GM21528 (cell line): ENCODE results near the gene NCOA1.
"Not testable (repeated sequence)": the region's sequence is repeated elsewhere in the genome, so short reads cannot be mapped to it uniquely, and the experiment has no call there.

Source experiments
- ATAC-seq: cut with Tn5 transposase; IDR thresholded peaks from one replicate; pipeline ENCODE4 v1.9.1; 2021; ENCODE audit warnings: mild to moderate bottlenecking, moderate library complexity; ENCODE audit not compliant: unreplicated experiment, low FRiP score

Gene NCOA1

GRCh38 chr2:24531610-24532009, 40.6 kb downstream of the NCOA1 start:
- ATAC-seq, result not testable (repeated sequence)

GRCh38 chr2:24532057-24532456, 41.0 kb downstream of the NCOA1 start:
- ATAC-seq, result not testable (repeated sequence)

GRCh38 chr2:24533574-24533973, 42.5 kb downstream of the NCOA1 start:
- not testable (repeated sequence) for ATAC-seq

GRCh38 chr2:24538720-24539119, 47.7 kb downstream of the NCOA1 start:
- ATAC-seq, result no peak

GRCh38 chr2:24539258-24539657, 48.2 kb downstream of the NCOA1 start:
- no peak for ATAC-seq

GRCh38 chr2:24540011-24540477, 49.0 kb downstream of the NCOA1 start:
- ATAC-seq, result no peak

- ATAC-seq, result no peak
Measured at GRCh38 chr2:24541621-24542020, 50.6 kb downstream of the NCOA1 start.

GRCh38 chr2:24542269-24542872, 51.3 kb downstream of the NCOA1 start:
- ATAC-seq, result no peak

GRCh38 chr2:24543252-24543651, 52.2 kb downstream of the NCOA1 start:
- ATAC-seq, result no peak

GRCh38 chr2:24544456-24545115, 53.5 kb downstream of the NCOA1 start:
- no peak for ATAC-seq

- no peak for ATAC-seq
Measured at GRCh38 chr2:24546669-24547068, 55.6 kb downstream of the NCOA1 start.

GRCh38 chr2:24548058-24548457, 57.0 kb downstream of the NCOA1 start:
- no peak for ATAC-seq

GRCh38 chr2:24550301-24550700, 59.2 kb downstream of the NCOA1 start:
- ATAC-seq, result not testable (repeated sequence)

GRCh38 chr2:24551016-24551415, 60.0 kb downstream of the NCOA1 start:
- ATAC-seq, result no peak

GRCh38 chr2:24552836-24553235, 61.8 kb downstream of the NCOA1 start:
- no peak for ATAC-seq

- no peak for ATAC-seq
Measured at GRCh38 chr2:24558781-24559472, 67.9 kb downstream of the NCOA1 start.

- no peak for ATAC-seq
Measured at GRCh38 chr2:24559473-24560113, 68.5 kb downstream of the NCOA1 start.

GRCh38 chr2:24565537-24565936, 74.5 kb downstream of the NCOA1 start:
- ATAC-seq, result no peak

- ATAC-seq, result no peak
Measured at GRCh38 chr2:24566209-24566608, 75.2 kb downstream of the NCOA1 start.

- no peak for ATAC-seq
Measured at GRCh38 chr2:24566630-24567029, 75.6 kb downstream of the NCOA1 start.

GRCh38 chr2:24568551-24568950, 77.5 kb downstream of the NCOA1 start:
- ATAC-seq, result no peak
